ENCODE data around the gene CNTNAP3. TPM values are rescaled to one million over a fixed set of nuclear protein-coding genes. Genes with fewer than 3 reads are reported as not detected.
"Not testable (repeated sequence)": the region's sequence is repeated elsewhere in the genome, so short reads cannot be mapped to it uniquely, and the experiment has no call there.

CNTNAP3 gene
- total RNA-seq, 1 experiment from 2014 or later = 3.8 TPM

DNA sequence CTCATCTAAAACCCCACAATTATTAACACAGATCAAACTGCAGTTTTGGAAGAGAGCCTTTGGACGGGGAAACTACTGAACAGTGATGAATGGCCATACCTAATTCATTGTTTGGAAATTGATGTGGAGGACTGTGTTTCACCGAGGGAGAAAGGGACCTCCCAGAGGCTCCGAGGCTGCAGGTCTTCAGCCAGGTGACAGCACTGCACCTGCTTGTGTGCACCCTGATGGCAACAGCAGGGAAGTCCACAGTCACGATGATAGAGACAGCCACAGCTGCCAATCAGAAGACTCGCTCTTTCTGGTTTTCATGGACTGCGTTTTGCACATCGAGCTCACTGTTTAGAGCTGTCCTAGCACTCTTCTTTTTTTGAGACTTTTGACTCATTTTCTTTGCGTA, 214.4 kb downstream of the CNTNAP3 start:
- DNase-seq (ENCODE audit: low spot score) = not testable (repeated sequence)

- DNase-seq (ENCODE audit: low spot score) = not testable (repeated sequence)
Observed at GRCh38 chr9:39067683-39068082, 220.3 kb downstream of the CNTNAP3 start.

- not testable (repeated sequence) for DNase-seq (ENCODE audit: low spot score)
Observed at GRCh38 chr9:39062966-39063365, 225.0 kb downstream of the CNTNAP3 start.

DNA sequence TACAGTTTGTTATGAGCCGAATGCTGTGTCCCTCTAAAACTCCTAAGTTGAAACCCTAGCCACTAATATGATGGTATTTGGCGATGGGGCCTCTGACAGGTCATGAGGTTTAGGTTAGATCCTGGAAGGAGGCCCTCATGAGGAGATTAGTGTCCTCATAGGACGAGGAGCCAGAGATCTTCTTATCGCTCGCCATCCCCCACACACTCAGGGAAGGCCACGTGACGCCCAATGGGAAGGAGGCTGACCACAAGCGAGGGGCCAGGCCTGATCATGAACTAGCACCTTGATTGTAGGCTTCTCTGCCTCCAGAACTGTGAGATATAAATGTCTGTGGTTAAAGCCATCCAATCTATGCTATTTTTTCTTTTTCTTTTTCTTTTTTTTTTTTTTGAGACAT, 233.5 kb downstream of the CNTNAP3 start:
- DNase-seq (ENCODE audit: low spot score) = not testable (repeated sequence)

GRCh38 chr9:39046833-39047232, 241.1 kb downstream of the CNTNAP3 start:
- not testable (repeated sequence) for DNase-seq (ENCODE audit: low spot score)

- DNase-seq (ENCODE audit: low spot score) = not testable (repeated sequence)
Observed at GRCh38 chr9:39042352-39042803, 245.6 kb downstream of the CNTNAP3 start.

DNA sequence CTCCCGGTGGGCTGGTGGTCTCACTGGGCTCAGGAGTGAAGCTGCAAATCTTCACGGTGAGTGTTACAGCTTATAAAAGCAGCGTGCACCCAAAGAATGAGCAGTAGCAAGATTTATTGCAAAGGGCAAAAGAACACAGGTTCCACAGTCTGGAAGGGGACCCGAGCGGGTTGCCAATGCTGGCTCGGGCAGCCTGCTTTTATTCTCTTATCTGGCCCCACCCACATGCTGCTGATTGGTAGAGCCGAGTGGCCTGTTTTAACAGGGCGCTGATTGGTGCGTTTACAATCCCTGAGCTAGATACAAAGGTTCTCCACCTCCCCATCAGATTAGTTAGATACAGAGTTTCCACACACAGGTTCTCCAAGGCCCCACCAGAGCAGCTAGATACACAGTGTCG, 246.2 kb downstream of the CNTNAP3 start:
- DNase-seq (ENCODE audit: low spot score) = not testable (repeated sequence)

DNA sequence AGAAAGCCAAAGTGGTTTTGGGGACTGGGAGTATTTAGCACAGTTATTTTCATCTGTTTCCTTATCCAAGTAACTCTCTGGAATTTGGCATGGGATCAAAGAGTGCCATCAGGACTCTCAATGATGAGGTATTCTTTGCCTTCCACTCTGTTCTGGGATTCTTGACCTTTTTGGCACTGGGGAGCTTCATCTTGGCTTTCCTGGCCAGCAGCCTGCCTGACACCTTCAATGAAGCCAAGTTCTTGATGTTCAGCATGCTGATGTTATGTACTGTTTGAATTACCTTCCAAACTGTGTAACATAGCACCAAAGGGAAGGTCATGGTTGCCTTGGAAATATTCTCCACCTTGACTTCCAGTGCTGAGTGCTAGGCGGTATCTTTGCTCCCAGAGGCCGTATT, 248.8 kb downstream of the CNTNAP3 start:
- DNase-seq (ENCODE audit: low spot score) = not testable (repeated sequence)

- DNase-seq (ENCODE audit: low spot score) = not testable (repeated sequence)
Observed at GRCh38 chr9:39038221-39038620, 249.7 kb downstream of the CNTNAP3 start.

- DNase-seq (ENCODE audit: low spot score) = not testable (repeated sequence)
Observed at GRCh38 chr9:39033849-39034248, 254.1 kb downstream of the CNTNAP3 start.

GRCh38 chr9:39030204-39031019, 257.6 kb downstream of the CNTNAP3 start:
- peak; percentile 55 for DNase-seq (ENCODE audit: low spot score)

DNA sequence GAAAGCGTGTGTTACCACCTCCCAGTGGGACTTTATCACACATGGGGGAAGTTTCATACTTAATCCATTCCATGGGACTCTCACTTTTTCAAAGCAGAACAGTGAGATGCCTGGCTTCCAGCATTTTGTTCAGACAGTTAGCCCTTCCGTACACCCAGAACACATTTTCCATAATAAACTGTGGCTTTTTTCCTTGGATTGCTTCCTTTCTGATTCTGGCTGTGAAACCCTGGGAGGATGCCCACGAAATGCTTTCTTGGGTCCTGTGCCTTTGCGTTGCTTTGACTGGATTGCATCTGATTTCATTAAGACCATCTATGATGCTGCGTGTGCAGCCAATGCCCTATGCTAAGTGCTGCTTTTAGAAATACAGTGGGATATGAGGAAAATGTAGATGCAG, 259.1 kb downstream of the CNTNAP3 start:
- not testable (repeated sequence) for DNase-seq (ENCODE audit: low spot score)

DNA sequence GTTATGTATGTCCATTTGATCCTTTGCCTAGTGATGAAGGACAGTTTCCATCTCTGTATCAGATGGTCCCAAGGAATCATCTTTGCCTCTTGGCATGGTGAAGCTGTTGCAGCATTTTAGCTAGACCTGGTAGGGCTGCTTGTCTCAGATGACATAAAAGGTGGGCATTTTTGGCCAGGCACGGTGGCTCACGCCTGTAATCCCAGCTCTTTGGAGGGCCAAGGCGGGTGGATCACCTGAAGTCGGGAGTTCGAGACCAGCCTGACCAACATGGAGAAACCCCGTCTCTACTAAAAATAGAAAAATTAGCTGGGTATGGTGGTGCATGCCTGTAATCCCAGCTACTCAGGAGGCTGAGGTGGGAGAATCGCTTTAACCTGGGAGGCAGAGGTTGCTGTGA, 259.8 kb downstream of the CNTNAP3 start:
- DNase-seq (ENCODE audit: low spot score) = not testable (repeated sequence)

DNA sequence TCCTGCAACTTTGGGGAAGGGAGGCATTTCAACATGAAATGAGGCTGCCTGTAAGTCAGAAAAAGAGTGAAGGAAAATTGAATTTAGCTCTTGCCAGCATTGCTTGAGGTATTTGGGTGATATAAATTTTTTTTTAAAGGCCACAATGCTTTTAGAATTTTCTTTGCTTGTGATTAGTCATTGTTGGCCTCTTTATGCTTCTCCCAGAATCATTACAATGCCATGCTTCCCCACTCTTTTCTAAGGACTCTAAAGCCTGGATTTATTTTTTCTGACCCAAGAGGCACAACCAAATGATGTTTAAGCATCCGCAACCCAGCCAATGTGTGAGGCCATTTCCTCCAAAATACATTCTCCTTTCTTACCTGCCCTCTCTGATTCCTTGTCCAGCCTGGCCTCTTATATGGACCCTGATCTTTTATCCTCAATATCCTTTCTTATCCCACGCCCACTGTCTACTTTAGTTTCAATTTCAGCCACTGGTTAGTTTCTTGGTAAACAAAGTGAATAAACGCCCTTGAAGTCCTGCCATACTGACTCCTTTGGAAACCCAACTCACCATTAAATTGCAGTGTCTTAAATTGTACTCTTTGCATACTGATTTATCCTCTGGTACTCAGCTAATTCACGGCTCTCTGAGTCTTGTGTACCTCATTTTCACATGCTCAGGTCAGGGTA, 261.9 kb downstream of the CNTNAP3 start:
- DNase-seq (ENCODE audit: low spot score) = not testable (repeated sequence)

Other genes with a start within 250 kb of the CNTNAP3 start
- gene SPATA31A1, start 67.5 kb upstream of the CNTNAP3 start, total RNA-seq (2014; rRNA removed; shearing (Covaris generic)) = not detected in 2 replicates